Activated CD4-positive, alpha-beta T cell treated with anti-CD3 and anti-CD28 coated beads for 36 hours (primary cell): ENCODE measurements around the gene HIGD2A. TPM values are rescaled to one million over a fixed set of nuclear protein-coding genes. Genes with fewer than 3 reads are reported as not detected.

Experiments
- ATAC-seq: fragments of 200-7000 bp; cut with Tn5 transposase; one replicate; pipeline ENCODE4 v1.10.0; 2021; ENCODE audit warnings: mild to moderate bottlenecking, moderate library complexity
- CTCF ChIA-PET: fragments of 350-600 bp; sonication (Branson Sonifier 250); formaldehyde crosslinking; loops from one replicate; lab custom pipeline; 2021; ENCODE audit warnings: antibody characterized with exemption; lab: Charles Lee
- POLR2A ChIA-PET: fragments of 350-600 bp; sonication (Branson Sonifier 250); formaldehyde crosslinking; loops from one replicate; lab custom pipeline; 2021; ENCODE audit warnings: antibody characterized with exemption, inconsistent platforms; lab: Charles Lee
- DNase-seq: peaks from one replicate; pipeline ENCODE4 v3.0.0-alpha.2; 2020
- H3K27ac Mint-ChIP-seq: one replicate; pipeline ENCODE4 v1.8.0; 2021; ENCODE audit warnings: mixed read lengths
- H3K27me3 Mint-ChIP-seq: one replicate; pipeline ENCODE4 v1.8.0; 2021; ENCODE audit warnings: mixed read lengths
- H3K36me3 Mint-ChIP-seq: one replicate; pipeline ENCODE4 v1.8.0; 2021; ENCODE audit warnings: low read depth, mixed read lengths
- H3K4me1 Mint-ChIP-seq: one replicate; pipeline ENCODE4 v1.8.0; 2021; ENCODE audit warnings: mixed read lengths
- H3K4me3 Mint-ChIP-seq: one replicate; pipeline ENCODE4 v1.8.0; 2021; ENCODE audit warnings: mild to moderate bottlenecking, moderate library complexity, mixed read lengths
- H3K9me3 Mint-ChIP-seq: one replicate; pipeline ENCODE4 v1.8.0; 2021; ENCODE audit warnings: low read depth, mixed read lengths
- intact Hi-C, 2 experiments: fragments of 100-400 bp; cut with DNase I in 1 of 2; cut with micrococcal nuclease in 1 of 2; formaldehyde crosslinking; loops; one replicate each; pipeline versions ENCODE4 v1.14.2 to v1.15.1; 2022 to 2024; cut with DNase I, micrococcal nuclease
- total RNA-seq, 2 experiments: library from RNA; stranded (reverse); gene quantifications; one replicate each; pipeline ENCODE4 v1.2.3, GENCODE V29; 2021

The HIGD2A gene, protein sequence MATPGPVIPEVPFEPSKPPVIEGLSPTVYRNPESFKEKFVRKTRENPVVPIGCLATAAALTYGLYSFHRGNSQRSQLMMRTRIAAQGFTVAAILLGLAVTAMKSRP
- total RNA-seq, result 100 to 1,000 TPM; 104 to 140 TPM

- Mint-ChIP-seq H3K27me3 (no peaks in the 10 kb centered on the region), H3K4me3 (peak within 1 kb of the TSS; percentile 95), H3K9me3 (no peaks in the 10 kb centered on the region), H3K27ac (peak within 1 kb of the TSS; percentile 100), H3K4me1 (peaks cover 31% of the 10 kb centered on the region), H3K36me3 (peaks cover 57% of the 10 kb centered on the region)
- POLR2A ChIA-PET, result interaction anchor here (0.5 to 1.7 kb wide), 6 partner anchors 11 to 149 kb away, joined by 3 to 5 read pairs (median 4); partner anchors contain the start of genes KIAA1191 and RNF44
- DNase-seq (peak; percentile 100), ATAC-seq (peak; percentile 93)
- CTCF ChIA-PET, result interaction anchor here (0.6 to 1.6 kb wide), 3 partner anchors 9 to 45 kb away, joined by 3 to 4 read pairs (median 3); no protein-coding TSS in a partner anchor
- intact Hi-C loops, result loop anchor here (1.0 to 2.0 kb wide), 11 partner anchors 23 to 1038 kb away; partner anchors contain the start of genes ARL10 (in 2 of the 2), FAF2 (in 2 of the 2), KIAA1191 (in 2 of the 2) and RNF44 (in 2 of the 2)
Observed at GRCh38 chr5:176388444-176389134, at the start of gene HIGD2A, which contains the start of gene NOP16. Gene HIGD2A, plus strand, starts transcription at chr5:176388751. Its CDS starts 69 bp downstream, at chr5:176388820. Gene NOP16, minus strand, starts transcription at chr5:176388598. Its CDS starts 59 bp downstream, at chr5:176388539.

GRCh38 chr5:176339304-176339703 lies 49.2 kb upstream of the HIGD2A start:
- H3K27me3 Mint-ChIP-seq, result no peaks in the 10 kb centered on the region
- intact Hi-C loops, result no loop called here
- CTCF ChIA-PET, result interaction anchor here (0.7 kb wide), 1 partner anchor 568 kb away, joined by 3 read pairs; no protein-coding TSS in a partner anchor
- no peak for DNase-seq
- no peaks in the 10 kb centered on the region for H3K4me1 Mint-ChIP-seq
- H3K36me3 Mint-ChIP-seq, result peaks cover 16% of the 10 kb centered on the region
- H3K27ac Mint-ChIP-seq, result no peak overlapping the region
- ATAC-seq, result no peak
- H3K9me3 Mint-ChIP-seq, result no peaks in the 10 kb centered on the region
- POLR2A ChIA-PET, result no interaction called here
- no peak overlapping the region for H3K4me3 Mint-ChIP-seq

- DNase-seq, result no peak
- Mint-ChIP-seq H3K4me3 (no peak overlapping the region), H3K27me3 (no peaks in the 10 kb centered on the region), H3K4me1 (no peaks in the 10 kb centered on the region), H3K9me3 (no peaks in the 10 kb centered on the region), H3K36me3 (peaks cover 13% of the 10 kb centered on the region), H3K27ac (no peak overlapping the region)
- CTCF ChIA-PET, result no interaction called here
- intact Hi-C loops, result no loop called here
- ATAC-seq, result no peak
- POLR2A ChIA-PET, result no interaction called here
Observed at GRCh38 chr5:176341325-176342157, 47.0 kb upstream of the HIGD2A start.

GRCh38 chr5:176342158-176342483 lies 46.4 kb upstream of the HIGD2A start:
- H3K36me3 Mint-ChIP-seq, result peaks cover 7% of the 10 kb centered on the region
- peak overlapping the region; percentile 33 for H3K27ac Mint-ChIP-seq
- POLR2A ChIA-PET, result no interaction called here
- no peaks in the 10 kb centered on the region for H3K27me3 Mint-ChIP-seq
- intact Hi-C loops, result no loop called here
- H3K4me3 Mint-ChIP-seq, result no peak overlapping the region
- DNase-seq, result no peak
- H3K4me1 Mint-ChIP-seq, result no peaks in the 10 kb centered on the region
- ATAC-seq, result no peak
- CTCF ChIA-PET, result no interaction called here
- H3K9me3 Mint-ChIP-seq, result no peaks in the 10 kb centered on the region

- no peaks in the 10 kb centered on the region for H3K27me3 Mint-ChIP-seq
- intact Hi-C loops, result no loop called here
- H3K4me1 Mint-ChIP-seq, result no peaks in the 10 kb centered on the region
- ATAC-seq (no peak), DNase-seq (no peak)
- ChIA-PET CTCF (no interaction called here), POLR2A (no interaction called here)
- H3K4me3 Mint-ChIP-seq, result no peak overlapping the region
- H3K9me3 Mint-ChIP-seq, result no peaks in the 10 kb centered on the region
- H3K36me3 Mint-ChIP-seq, result peaks cover 8% of the 10 kb centered on the region
- H3K27ac Mint-ChIP-seq, result no peak overlapping the region
Observed at GRCh38 chr5:176342766-176343458, 45.6 kb upstream of the HIGD2A start.

DNA sequence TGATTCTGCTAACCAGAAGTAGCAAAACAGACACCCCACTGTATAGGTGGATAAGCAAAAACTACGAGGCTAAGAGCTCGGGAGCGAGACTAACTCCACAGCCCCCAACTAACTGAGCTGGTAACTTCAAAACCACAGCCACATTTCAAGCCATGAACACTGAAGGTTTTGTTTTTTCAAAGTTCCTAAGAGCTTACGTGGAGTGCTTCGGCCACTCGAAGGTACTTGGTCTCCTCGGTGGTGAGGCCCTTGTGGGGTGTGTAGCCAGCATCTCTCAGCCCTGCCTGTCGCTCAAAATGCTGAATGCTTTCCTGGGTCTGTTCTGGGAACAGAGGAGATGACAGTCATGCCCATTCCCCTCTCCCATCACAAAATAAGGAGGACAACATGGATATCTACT lies 38.1 kb upstream of the HIGD2A start:
- POLR2A ChIA-PET, result no interaction called here
- H3K9me3 Mint-ChIP-seq, result no peaks in the 10 kb centered on the region
- DNase-seq (no peak), ATAC-seq (no peak)
- H3K36me3 Mint-ChIP-seq, result peaks cover 38% of the 10 kb centered on the region
- H3K4me1 Mint-ChIP-seq, result peaks cover 7% of the 10 kb centered on the region
- intact Hi-C loops, result no loop called here
- CTCF ChIA-PET, result no interaction called here
- no peak overlapping the region for H3K4me3 Mint-ChIP-seq
- H3K27ac Mint-ChIP-seq, result peak overlapping the region; percentile 27
- no peaks in the 10 kb centered on the region for H3K27me3 Mint-ChIP-seq

DNA sequence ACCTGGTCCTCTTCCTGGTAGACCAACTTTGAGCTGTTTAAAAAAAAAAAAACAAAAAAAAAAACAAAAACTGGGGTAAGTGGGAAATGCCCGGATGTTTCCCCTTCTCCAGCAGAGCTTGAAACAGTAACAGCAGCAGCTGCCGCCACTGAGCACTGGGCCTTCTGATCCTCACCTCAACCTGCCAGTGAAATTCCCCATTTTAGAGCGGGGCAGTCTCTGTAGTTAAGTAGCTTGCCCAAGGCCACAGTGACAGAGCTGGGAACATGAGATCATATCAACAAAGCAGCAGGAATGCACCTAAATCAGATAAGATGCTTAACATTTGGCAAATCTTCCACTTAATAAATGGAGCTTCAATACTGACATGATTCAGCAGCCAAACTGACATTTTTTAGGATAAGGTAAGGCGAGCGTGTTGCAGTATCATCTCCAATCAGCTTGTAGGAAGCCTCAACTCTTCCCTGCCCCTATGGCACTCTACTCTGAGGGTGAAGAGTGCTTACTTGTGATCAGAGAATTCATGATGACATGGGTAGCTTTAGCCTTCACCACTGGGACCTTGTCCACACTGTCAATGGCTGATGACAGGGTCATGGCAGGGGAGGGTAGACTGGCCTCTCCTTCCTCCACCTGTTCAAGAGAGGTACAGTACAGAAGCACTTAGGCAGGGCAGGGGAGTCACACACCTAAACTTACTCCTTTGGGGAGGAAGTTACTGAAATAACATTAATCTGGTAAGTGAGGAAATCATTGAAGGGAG lies 36.3 kb upstream of the HIGD2A start:
- peaks cover 8% of the 10 kb centered on the region for H3K4me1 Mint-ChIP-seq
- POLR2A ChIA-PET, result interaction anchor here (1.3 kb wide), 1 partner anchor 9 kb away, joined by 4 read pairs; the partner anchor contains the start of gene KIAA1191
- no peaks in the 10 kb centered on the region for H3K27me3 Mint-ChIP-seq
- H3K9me3 Mint-ChIP-seq, result no peaks in the 10 kb centered on the region
- H3K4me3 Mint-ChIP-seq, result no peak overlapping the region
- DNase-seq (no peak), ATAC-seq (no peak)
- peaks cover 46% of the 10 kb centered on the region for H3K36me3 Mint-ChIP-seq
- CTCF ChIA-PET, result no interaction called here
- intact Hi-C loops, result no loop called here
- H3K27ac Mint-ChIP-seq, result peak overlapping the region; percentile 30

- ChIA-PET CTCF (interaction anchor here (0.7 to 2.1 kb wide), 2 partner anchors 307 to 581 kb away, joined by 3 to 5 read pairs; no protein-coding TSS in a partner anchor), POLR2A (no interaction called here)
- H3K27ac Mint-ChIP-seq, result peak overlapping the region; percentile 3
- ATAC-seq (no peak), DNase-seq (no peak)
- peaks cover 17% of the 10 kb centered on the region for H3K4me1 Mint-ChIP-seq
- intact Hi-C loops, result no loop called here
- H3K36me3 Mint-ChIP-seq, result peaks cover 46% of the 10 kb centered on the region
- no peak overlapping the region for H3K4me3 Mint-ChIP-seq
- no peaks in the 10 kb centered on the region for H3K9me3 Mint-ChIP-seq
- no peaks in the 10 kb centered on the region for H3K27me3 Mint-ChIP-seq
Observed at GRCh38 chr5:176353533-176353932, 35.0 kb upstream of the HIGD2A start.

DNA sequence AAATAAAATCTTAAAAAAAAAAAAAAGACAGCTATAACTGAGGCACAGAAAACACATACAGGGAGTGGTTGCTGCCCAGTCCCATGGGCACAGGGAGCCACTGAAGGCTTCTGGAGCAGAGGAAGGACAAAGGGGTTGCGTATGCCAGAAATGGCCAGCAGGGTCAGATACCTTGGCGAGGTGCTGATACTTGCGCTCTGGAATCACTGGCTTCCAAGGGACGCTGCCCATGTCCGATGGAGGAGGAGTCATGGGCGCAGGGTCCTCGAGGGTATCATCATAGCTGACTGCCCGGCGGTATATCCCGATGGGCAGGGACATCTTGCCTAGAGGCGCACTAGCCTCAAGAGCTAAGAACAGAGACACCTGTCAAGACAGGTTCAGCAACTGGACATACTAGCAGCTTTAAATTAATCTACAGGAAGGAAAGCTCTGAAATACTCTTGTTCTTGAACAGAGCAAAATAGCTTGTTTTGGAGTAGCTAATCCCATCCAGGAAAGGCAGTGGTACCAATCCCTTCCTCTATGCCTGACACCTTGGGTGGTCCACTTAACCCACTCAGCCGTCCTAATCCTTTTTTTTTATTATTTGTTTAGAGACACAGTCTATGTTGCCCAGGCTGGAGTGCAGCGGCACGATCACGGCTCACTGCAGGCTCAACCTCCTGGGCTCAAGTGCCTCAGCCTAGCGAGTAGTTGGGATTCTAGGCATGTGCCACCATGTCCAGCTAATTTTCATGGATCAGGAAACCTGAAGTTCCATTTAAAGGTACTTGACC lies 33.0 kb upstream of the HIGD2A start:
- Mint-ChIP-seq H3K4me3 (no peak overlapping the region), H3K4me1 (peaks cover 24% of the 10 kb centered on the region), H3K27me3 (no peaks in the 10 kb centered on the region), H3K36me3 (peaks cover 44% of the 10 kb centered on the region), H3K27ac (no peak overlapping the region), H3K9me3 (no peaks in the 10 kb centered on the region)
- DNase-seq (no peak), ATAC-seq (no peak)
- CTCF ChIA-PET, result interaction anchor here (1.2 to 2.1 kb wide), 2 partner anchors 235 to 305 kb away, joined by 3 to 5 read pairs; no protein-coding TSS in a partner anchor
- intact Hi-C loops, result no loop called here
- POLR2A ChIA-PET, result no interaction called here

DNA sequence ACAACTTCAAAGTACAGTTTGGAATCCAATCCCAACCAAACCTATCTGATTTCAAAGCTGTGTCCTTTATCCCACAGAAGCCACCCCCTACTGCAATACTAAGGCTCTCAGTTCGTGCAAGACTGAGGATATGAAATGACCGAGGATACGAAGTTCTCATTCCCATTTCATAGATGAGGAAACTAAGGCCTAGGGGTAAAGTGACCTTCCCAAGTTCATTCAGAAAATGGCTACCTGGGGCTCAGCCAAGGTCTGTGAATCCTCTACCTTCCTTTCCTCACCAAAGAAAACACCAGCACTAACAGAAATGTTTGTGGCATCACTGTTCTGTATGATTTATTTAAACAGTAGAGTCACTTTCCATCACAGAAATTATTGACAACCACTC lies 32.4 kb upstream of the HIGD2A start:
- DNase-seq (no peak), ATAC-seq (no peak)
- ChIA-PET POLR2A (no interaction called here), CTCF (interaction anchor here (1.2 kb wide), 1 partner anchor 235 kb away, joined by 3 read pairs; no protein-coding TSS in a partner anchor)
- Mint-ChIP-seq H3K4me1 (peaks cover 24% of the 10 kb centered on the region), H3K27ac (no peak overlapping the region), H3K36me3 (peaks cover 42% of the 10 kb centered on the region), H3K9me3 (no peaks in the 10 kb centered on the region), H3K4me3 (no peak overlapping the region), H3K27me3 (no peaks in the 10 kb centered on the region)
- intact Hi-C loops, result no loop called here
